Ecto neural progenitor cell (in vitro differentiated cells): ENCODE results near the gene KCNQ2.
"Not testable (repeated sequence)": the region's sequence is repeated elsewhere in the genome, so short reads cannot be mapped to it uniquely, and the experiment has no call there.

Experiments
- DNase-seq: peaks from one replicate; pipeline ENCODE4 v3.0.0-alpha.2; 2018; ENCODE audit warnings: low spot score

The KCNQ2 gene

DNA sequence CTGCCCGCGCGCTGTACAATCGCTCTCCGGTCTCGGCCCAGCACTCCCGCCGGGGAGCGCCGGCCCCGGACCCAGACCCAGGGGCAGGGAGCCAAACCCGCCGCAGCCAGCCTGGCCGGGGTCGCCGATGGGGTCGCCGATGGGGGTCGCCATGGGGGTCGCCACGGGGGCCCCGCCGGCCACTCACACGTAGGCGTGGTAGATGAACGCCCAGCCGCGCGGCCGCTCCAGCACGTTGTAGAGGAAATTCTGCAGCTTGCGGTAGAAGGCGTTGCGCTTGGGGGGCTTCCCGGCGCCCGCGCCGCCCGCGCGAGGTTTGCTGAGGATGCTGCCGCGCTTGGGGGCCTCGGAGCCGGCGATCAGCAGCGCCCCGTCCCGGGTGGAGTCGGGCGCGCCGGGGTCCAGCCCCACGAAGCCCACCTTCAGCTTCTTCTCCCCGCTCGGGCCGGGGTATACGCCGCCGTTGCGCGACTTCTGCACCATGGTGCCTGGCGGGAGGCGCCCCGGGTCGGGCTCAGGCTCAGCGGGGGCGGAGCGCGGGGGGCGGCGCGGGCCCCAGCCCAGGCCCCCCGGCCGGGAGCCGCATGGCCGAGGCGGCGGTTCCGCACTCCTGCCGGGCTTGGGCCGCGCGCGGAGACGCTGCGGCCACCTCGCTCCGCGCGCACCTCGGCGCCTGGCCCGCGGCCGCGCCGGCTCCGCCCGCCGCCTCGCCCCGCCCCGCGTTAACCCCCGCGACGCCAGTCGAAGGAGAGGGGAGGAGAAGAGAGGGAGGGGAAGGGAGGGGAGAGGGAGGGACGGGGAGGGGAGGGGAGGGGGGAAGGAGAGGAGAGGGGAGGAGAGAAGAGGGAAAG lies at the start of gene KCNQ2:
Gene KCNQ2, minus strand, starts transcription at position 675 of the 851 bp plus-strand sequence. Its CDS starts 192 bp downstream, at position 483.
- peak; percentile 70 for DNase-seq

DNA sequence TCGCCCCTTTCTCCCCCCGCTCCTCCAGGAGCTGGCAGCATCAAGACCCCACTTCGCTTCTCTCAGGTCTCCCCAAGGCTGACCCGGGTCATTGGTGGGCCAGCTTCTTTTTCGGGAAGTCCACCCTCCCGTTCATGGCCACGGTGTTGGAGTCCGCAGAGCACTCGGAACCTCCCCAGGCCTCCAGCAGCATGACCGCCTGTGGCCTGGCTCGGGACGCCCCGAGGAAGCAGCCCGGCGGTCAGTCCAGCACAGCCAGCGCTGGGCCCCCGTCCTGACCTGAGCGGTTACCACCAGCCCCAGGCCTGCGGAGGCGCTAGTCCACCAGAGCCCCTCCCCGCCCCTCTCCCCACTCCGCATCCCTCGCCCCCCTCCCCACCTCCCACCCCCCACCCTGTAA lies 49.1 kb upstream of the KCNQ2 start:
- DNase-seq: no peak

- peak; percentile 87 for DNase-seq
These were observed 48.6 kb upstream of the KCNQ2 start for GRCh38 chr20:63520934-63521601.

DNA sequence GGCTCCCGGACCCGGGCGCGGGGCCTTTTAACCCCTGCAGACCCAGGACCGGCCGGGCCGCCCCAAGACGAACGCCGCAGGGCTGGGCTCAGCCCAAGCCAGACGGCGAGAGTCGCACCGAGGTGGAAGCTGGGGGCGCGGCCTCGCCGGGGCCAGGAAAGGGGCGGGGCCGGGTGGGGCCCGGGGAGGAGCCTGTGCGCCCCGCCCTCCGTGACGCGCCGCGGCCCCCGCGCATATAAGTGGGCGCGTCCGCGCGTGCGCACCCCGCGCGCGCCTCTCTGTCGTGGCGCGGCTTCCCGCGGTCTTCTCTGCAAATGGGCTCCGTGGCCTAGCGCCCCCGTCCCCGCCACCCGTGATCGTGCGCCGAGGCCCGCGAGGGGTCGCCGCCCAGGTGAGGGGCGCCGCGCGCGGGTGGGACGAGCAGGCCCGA lies 48.1 kb upstream of the KCNQ2 start, which contains the start of gene PPDPF:
Gene PPDPF, plus strand, starts transcription at position 262 of the 430 bp plus-strand sequence. CDS start 544 bp downstream, outside the sequence.
- DNase-seq: peak; percentile 93

DNA sequence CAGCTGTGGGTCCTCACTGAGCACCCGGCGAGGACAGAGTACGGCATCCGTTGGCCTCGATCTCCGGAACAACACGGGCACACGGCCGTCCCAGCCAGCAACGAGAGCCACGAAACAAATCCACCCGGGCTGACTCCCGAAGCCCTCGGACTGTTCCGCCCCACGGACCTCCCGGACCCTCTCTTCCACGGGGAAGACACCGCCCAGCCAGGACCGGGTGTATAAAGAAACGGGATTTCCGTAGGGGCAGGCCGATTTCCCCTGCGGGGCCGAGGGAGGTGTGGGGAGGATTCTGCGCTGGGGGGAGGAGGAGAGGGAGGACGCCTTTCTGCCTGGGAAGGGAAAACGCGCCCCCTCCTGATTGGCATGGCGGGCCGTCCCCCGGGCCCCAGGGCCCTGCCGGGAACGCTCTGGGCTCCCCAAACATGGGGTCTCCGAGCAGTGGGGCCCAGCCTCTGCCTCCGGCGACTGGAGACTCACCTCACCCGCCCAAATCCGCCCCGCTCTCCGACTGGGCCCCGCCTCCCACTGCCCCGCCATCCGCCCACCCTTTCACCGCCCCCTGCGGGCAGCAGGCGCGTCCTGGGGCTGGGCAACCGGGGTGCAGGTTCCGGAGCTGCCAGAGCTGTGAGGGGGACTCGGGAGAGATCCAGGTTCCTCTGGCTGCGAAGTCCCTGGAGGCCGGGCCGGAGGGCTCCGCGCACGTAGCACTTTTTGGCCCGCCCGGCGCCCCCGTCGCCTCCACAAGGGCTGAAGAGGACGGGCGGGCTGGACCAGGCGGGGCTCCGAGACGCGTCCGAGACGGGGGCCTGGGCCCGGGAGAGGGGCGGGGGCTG lies 47.4 kb upstream of the KCNQ2 start:
- DNase-seq: peak; percentile 88

- no peak for DNase-seq
These were observed 46.7 kb upstream of the KCNQ2 start for GRCh38 chr20:63518946-63519667.

DNA sequence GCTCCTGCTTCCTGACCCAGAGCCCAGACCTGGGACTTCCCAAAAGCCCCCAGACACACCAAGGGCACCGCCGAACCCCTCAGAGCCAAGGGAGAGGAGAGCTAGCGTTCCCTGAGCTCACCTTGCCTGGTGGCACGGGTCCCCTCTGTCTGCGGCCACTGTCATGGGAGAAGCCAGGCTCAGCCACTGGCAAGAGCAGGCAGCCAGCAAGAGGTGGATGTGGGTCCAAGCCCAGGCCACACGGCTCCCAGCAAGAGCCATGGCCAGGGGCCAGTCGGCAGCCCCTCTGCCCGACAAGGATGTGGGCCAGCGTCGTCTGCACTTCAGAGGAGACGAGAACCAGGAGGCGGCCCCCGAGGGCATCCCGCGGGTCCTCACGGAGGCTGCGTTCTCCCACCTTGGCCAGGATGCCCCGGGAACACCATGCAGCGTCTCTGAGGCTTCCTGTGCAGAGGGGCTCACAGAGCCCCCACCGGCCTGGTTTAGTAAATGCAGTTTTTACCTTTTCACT lies 46.0 kb upstream of the KCNQ2 start:
- DNase-seq: no peak

DNA sequence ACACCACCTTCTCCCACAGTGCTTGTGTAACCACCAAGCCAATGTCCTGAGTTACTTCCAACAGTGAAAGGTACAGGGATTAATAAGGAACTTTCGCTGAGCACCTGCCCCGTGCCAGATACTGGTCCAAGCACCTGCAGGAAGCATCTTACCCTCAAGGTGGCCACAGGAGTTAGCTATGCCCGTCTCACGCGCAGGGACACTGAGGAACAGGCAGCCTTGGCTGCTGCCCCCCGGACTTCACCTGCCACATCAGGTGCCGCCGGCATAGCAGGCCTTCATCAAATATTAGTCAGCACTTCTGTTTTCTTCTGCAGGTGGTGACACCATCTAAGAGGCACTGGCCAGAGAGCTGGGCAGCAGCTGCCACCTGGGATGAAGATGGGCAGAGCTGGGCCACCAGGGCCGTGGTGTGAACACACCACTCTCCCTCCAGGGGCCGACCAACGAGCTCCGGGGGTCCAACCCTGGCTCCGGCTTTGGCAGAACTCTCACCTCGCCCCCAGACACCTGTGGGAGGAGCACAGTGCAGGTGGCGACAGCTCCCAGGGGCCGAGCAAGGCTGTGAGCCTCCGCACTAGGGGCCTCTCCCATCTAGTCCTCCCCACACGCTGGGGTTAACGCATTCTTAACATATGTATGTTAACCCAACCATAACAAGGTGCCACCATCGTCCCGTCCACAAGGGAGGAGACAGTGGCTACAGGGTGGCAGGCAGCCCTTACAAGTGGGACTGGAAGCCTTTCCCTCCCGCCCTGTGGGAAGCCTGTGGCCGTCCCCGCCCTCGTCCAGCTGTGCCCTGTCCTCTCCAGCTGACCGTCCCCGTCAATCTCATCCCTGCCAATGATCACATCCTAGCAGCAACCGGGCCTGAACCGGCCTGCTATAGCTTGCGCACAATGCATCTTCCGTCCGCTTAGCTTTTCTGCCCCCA lies 45.2 kb upstream of the KCNQ2 start:
- DNase-seq: no peak

GRCh38 chr20:63514520-63514919 lies 42.1 kb upstream of the KCNQ2 start:
- DNase-seq: not testable (repeated sequence)

DNA sequence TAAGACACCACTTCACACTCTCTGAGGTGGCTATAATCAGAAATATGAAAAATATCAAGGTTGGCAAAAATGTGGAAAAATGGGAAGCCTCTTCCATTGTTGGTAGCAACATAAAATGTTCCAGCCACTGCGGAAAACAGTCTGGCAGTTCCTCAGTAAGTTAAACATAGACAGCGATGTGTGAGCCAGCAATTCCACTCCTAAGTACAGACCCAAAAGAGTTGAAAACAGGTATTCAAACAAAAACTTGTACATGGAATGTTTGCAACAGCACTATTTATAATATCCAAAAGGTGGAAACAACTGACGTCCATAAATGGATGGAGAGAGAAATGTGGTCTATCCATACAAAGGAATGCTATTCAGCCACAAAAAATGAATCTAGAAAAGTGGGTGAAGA lies 40.8 kb upstream of the KCNQ2 start:
- DNase-seq: no peak

GRCh38 chr20:63509088-63509564 lies 36.7 kb upstream of the KCNQ2 start:
- DNase-seq: no peak

DNA sequence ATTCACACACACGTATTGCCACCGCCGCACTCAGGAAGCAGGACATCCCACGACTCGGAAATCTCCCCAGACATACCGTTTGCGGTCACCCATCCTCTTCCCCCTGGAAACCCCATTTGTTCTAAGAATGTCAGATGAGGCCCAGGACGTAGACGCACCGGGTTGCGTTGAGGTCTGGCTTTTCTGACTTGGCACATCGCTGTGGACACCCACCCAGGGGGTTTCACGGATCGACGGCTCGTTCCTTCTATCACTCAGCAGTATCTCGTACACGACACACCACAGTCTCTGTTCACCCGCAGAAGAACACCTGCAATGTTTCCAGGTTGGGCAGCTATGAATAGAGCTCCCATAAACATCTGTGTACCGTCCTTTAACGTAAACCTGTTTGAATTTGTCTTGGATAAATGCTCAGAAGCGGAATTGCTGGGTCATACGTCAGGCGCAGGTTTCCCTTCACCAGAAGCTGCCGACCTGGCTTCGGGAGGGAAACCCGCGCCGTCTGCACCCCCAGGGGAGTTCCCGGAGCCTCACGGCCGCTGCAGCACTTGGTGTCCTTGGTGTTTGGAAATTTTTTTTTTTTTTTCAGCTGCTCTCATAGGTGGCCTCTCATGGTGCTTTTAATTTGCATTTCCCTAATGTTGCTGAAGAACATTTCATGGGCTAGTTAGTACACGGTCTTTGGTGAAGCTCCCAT lies 35.8 kb upstream of the KCNQ2 start:
- no peak for DNase-seq

GRCh38 chr20:63507083-63507743 lies 34.8 kb upstream of the KCNQ2 start:
- DNase-seq: no peak

DNA sequence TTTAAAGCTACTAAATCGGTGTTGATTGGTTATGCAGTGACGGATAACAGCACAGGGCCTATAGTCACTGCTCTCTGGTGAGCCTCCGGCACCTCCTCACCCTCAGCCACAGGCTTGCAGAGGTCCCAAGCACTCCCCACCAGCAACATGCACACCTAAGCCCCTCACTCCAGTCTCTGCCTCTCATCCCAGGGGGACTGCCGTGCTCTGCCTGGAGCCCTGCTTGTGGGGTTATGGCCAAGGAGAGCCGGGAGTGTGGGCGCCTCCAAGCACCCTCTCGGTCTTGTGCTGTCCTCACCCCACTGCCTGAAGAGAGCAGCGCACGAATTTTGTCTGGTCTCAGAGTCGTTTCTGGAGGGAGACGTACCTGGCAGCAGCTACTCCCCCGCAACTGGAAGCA lies 33.3 kb upstream of the KCNQ2 start:
- DNase-seq: no peak

- DNase-seq: no peak
These were observed 32.8 kb upstream of the KCNQ2 start for GRCh38 chr20:63505281-63505680.

GRCh38 chr20:63504642-63505041 lies 32.2 kb upstream of the KCNQ2 start:
- no peak for DNase-seq

- no peak for DNase-seq
These were observed 31.1 kb upstream of the KCNQ2 start for GRCh38 chr20:63503524-63503923.

- DNase-seq: no peak
These were observed 30.3 kb upstream of the KCNQ2 start for GRCh38 chr20:63502671-63503172.
